Effector memory CD4-positive, alpha-beta T cell (primary cell): Measurements from ENCODE around the gene GOPC.
A peak's percentile ranks its signal among the peaks of the same experiment; 100 is the strongest.

Source experiments
- DNase-seq, 3 donors: peaks; one replicate each; pipeline ENCODE4 v3.0.0-alpha.2; 2020
- H3K27ac ChIP-seq: 2 replicates; pipeline ENCODE4 v1.7.0; 2013; ENCODE audit warnings: mild to moderate bottlenecking, low read length, moderate library complexity; ENCODE audit not compliant: insufficient read depth, poor library complexity, severe bottlenecking
- H3K27me3 ChIP-seq: replicated peaks from 2 replicates; pipeline ENCODE4 v1.7.0; 2013; ENCODE audit warnings: mild to moderate bottlenecking, low read length; ENCODE audit not compliant: insufficient read depth, control insufficient read depth, poor library complexity, severe bottlenecking
- H3K36me3 ChIP-seq: 2 replicates; pipeline ENCODE4 v1.7.0; 2013; ENCODE audit warnings: mild to moderate bottlenecking, low read length, moderate library complexity; ENCODE audit not compliant: control insufficient read depth, insufficient read depth
- H3K4me1 ChIP-seq: 2 replicates; pipeline ENCODE4 v1.7.0; 2013; ENCODE audit warnings: low read length, mild to moderate bottlenecking; ENCODE audit not compliant: control insufficient read depth, insufficient read depth, poor library complexity, severe bottlenecking
- H3K4me3 ChIP-seq: 2 replicates; pipeline ENCODE4 v1.7.0; 2013; ENCODE audit warnings: low read length, low read depth, mild to moderate bottlenecking; ENCODE audit not compliant: insufficient read depth, poor library complexity, severe bottlenecking
- H3K9me3 ChIP-seq: 2 replicates; pipeline ENCODE4 v1.7.0; 2013; ENCODE audit warnings: mild to moderate bottlenecking, low read length, moderate library complexity; ENCODE audit not compliant: control insufficient read depth

GOPC gene

DNA sequence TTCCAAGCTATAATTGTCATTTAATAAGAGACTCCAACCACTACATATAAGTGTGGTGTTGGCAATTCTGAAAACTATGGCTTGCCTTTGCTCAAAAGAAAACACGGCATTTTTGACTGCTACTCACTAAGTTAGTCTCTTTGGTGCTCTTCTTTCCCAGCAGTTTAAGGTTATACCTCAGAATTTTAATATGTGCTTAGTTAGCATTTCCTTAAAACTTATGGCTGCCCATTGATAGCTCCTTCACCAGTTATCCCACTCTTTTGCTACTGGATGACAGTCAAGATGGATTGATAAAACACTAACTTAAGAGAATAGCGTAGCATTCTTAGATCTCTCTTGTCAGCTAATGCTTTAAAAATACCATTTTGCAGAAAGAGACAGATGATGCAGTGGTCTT lies 34.1 kb downstream of the GOPC start:
- Histone ChIP-seq H3K27me3 (no peaks in the 10 kb centered on the region), H3K9me3 (no peaks in the 10 kb centered on the region), H3K36me3 (peaks cover 50% of the 10 kb centered on the region), H3K4me1 (no peaks in the 10 kb centered on the region), H3K4me3 (no peak overlapping the region), H3K27ac (no peak overlapping the region)
- no peak for DNase-seq

DNA sequence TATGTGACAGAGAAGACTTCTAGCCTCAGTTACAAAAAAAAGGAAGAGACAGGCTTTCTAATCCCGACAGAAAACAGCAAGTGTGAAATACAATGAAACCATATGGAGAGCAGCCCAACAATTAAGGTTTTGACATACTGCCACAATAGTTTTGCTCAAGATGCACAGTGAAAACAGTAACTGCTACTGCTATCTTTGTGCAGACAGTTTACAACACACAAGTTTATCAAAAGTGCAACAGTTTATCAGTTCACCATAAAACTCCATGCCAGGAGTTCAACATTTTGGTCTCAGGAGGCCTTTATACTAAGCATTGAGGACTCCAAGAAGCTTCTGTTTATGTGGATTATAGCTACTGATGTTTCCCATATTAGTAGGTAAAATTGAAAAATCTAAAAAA lies 37.6 kb downstream of the GOPC start:
- Histone ChIP-seq H3K4me3 (no peak overlapping the region), H3K4me1 (no peaks in the 10 kb centered on the region), H3K36me3 (peaks cover 43% of the 10 kb centered on the region), H3K27ac (no peak overlapping the region), H3K9me3 (no peaks in the 10 kb centered on the region), H3K27me3 (no peaks in the 10 kb centered on the region)
- DNase-seq = no peak

DNA sequence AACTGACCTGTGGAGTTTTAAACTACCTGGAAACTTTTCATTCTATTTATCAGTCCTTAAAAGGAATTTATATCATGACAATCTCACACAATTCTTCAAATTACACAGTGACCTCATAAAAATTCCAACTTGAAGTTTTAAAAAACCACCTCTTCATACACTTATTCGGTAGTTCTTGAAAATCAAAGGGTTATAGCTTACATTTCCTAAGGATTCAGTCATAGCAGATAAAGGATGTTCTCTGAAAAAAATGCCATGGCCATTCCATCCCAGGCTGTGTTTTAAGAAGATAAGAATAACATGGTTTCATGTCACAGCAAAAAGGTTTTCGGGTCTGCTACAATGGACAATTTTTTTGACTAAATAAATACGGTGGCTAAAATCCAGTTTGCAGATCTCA lies 41.2 kb downstream of the GOPC start:
- H3K27ac ChIP-seq = no peak overlapping the region

DNA sequence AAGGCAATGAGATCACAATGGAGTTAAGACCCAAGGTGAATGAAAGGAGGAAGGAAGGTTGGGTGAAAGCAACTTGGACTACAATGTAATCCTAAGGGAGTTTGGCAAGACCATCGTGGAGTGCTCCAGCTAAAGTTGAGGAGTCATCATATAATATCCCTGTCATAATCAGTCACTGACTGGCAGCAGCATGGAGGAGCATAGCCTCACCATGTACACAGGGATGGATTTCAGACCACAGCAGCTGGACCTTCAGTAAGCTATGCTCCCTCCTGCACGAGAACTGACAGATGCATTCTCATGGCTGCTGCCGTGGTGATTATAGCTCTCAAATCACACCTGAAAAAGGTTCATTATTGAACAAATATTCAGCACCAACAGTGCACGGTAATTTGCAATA lies 43.0 kb downstream of the GOPC start:
- H3K4me3 ChIP-seq = no peak overlapping the region
- H3K36me3 ChIP-seq = peaks cover 11% of the 10 kb centered on the region
- no peaks in the 10 kb centered on the region for H3K4me1 ChIP-seq
- no peaks in the 10 kb centered on the region for H3K9me3 ChIP-seq
- no peak overlapping the region for H3K27ac ChIP-seq
- no peak for DNase-seq
- H3K27me3 ChIP-seq = no peaks in the 10 kb centered on the region

More for the DNA sequence above, 41.2 kb downstream of the GOPC start:
- no peak for DNase-seq
- Histone ChIP-seq H3K9me3 (no peaks in the 10 kb centered on the region), H3K4me1 (no peaks in the 10 kb centered on the region), H3K27me3 (no peaks in the 10 kb centered on the region), H3K36me3 (peaks cover 22% of the 10 kb centered on the region), H3K4me3 (no peak overlapping the region)

DNA sequence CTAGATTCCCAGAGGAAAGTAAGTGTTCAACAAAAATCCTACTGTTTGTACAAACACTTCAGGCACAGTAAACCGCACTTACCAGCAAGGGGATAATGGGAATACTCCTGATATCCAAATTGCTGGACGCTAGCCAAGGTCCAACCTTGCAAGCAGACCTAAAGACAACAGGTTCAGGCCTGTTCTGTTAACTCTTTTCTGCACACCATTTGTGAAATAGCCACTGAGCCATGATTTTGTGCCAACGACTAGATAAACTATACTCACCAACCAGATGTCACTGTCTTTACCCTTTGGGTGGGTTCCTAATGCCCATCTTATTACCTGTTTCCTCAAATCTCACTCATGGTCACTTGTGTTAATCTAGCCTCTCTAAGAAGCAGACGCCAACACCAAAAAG lies 43.5 kb downstream of the GOPC start:
- no peak for DNase-seq
- Histone ChIP-seq H3K27me3 (no peaks in the 10 kb centered on the region), H3K4me1 (no peaks in the 10 kb centered on the region), H3K9me3 (no peaks in the 10 kb centered on the region), H3K4me3 (no peak overlapping the region), H3K27ac (no peak overlapping the region), H3K36me3 (peaks cover 8% of the 10 kb centered on the region)

DNA sequence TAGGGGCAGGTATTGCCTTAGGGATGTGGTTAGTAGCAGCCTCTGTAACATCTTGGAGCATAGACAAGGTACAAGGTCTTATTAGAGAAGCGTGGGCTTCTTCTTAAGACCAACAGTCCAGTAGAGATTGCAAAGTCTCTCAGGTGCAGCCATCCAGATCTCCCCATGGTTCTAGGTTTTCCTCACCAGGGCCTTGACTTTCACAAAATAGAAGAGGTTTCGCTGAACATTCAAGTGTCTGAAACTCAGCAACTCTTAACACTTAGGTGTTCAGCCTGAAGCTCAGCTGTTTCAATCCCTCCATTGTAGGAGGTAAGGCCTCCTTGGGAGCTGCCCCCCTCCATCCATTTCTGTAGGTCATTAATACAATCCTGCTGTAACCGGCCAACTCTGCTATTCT lies 44.4 kb downstream of the GOPC start:
- no peak for DNase-seq
- no peak overlapping the region for H3K4me3 ChIP-seq
- no peak overlapping the region for H3K27ac ChIP-seq
- H3K4me1 ChIP-seq = no peaks in the 10 kb centered on the region
- H3K36me3 ChIP-seq = peaks cover 3% of the 10 kb centered on the region
- no peaks in the 10 kb centered on the region for H3K27me3 ChIP-seq
- H3K9me3 ChIP-seq = no peaks in the 10 kb centered on the region

DNA sequence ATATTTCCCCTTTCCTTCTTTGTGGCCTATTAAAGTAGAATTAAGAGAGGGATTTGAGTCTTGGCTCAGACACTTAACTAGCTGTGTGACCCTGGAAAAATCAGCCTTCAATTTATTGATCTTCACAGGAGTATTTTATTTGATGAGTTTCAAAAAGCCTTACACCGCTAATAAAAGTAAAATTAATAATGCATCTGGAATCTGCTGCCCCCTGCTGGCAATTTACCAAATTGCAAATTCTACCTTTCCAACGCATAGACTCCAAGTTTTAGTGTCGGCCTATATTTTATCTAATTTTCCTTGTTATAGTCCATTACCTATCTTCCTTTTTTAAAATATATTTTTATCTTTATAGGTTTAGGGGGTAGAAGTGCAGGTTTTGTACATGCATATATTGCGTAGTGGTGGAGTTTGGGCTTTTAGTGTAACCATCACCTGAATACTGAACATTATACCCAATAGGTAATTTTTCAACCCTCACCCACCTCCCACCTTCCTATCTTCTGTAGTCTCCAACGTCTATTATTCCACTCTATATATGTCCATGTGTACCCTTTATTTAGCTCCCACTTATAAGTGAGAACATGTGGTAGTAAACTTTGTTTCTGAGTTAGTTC lies 46.3 kb downstream of the GOPC start:
- H3K27ac ChIP-seq = no peak overlapping the region
- no peaks in the 10 kb centered on the region for H3K36me3 ChIP-seq
- H3K4me3 ChIP-seq = no peak overlapping the region
- peak; percentile 19 to 54 (median 27) for DNase-seq
- H3K9me3 ChIP-seq = no peaks in the 10 kb centered on the region
- H3K27me3 ChIP-seq = no peaks in the 10 kb centered on the region
- no peaks in the 10 kb centered on the region for H3K4me1 ChIP-seq

DNA sequence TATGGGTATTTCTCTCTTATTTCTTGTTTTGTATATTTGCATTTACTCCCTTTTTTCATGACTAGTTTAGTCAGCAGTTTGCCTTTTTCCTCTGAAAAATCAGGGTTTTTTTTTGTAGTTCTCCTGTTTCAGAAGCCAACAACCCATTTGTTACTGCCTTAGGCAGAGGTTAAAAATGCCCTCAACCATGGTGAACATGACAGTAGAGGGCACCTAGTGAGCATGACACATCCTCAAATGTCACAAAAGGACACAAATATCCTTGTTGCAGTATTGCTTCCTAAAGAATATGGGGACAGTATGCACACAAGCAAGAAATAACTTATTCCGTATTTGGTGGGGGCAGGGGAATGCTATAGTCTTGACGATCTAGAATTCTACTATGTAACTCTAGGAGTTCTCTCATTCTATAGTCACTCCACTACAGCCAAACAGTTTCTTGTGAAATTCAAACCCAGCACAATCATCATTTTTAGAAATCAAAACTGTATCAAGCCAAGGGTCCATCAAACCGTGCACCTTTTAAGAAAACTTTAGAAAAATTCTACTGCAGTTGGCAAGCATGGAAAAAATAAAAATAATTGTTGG lies 47.0 kb downstream of the GOPC start:
- H3K4me1 ChIP-seq = no peaks in the 10 kb centered on the region
- no peaks in the 10 kb centered on the region for H3K27me3 ChIP-seq
- DNase-seq = no peak
- H3K4me3 ChIP-seq = no peak overlapping the region
- H3K27ac ChIP-seq = no peak overlapping the region
- H3K36me3 ChIP-seq = no peaks in the 10 kb centered on the region
- no peaks in the 10 kb centered on the region for H3K9me3 ChIP-seq

DNA sequence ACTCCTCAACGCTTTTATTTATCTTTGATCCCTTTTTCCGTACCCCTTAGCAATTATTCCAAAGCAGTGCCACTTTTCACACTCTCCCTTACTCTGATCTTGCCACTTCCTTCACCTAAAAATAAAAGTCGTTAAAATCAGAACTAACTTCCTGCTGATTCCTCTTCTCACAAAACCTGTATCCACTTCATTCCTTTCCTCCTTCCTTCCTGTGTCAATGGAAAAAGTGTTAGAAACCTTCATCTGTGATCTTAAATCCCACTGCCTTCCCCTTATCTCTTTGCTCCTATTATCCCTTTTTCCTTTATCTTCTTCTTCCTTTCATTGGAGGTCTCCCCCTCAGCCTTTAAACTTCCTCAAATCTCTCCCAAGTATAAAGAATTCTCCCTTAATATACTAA lies 49.2 kb downstream of the GOPC start:
- Histone ChIP-seq H3K36me3 (no peaks in the 10 kb centered on the region), H3K4me1 (peaks cover 10% of the 10 kb centered on the region), H3K9me3 (no peaks in the 10 kb centered on the region), H3K4me3 (no peak overlapping the region), H3K27ac (no peak overlapping the region), H3K27me3 (no peaks in the 10 kb centered on the region)
- DNase-seq = no peak

DNA sequence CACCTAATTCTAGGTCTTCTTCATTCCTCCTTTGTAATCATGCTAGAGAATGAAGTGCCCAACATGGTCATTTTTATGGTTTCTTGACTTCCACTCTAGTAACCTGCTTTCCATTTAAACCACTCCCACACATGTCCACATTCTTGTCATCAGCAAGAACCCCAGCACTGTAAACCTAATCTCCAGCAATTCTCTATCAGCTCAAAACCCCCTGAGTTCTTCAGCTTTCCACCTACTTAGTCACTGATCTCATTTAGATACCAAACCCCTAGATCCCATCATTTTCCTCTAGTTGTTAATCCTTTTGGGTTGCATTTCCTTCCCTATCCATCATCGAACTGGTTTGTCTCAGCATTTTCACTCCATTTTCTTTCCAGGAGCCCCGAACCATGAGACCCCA lies 49.7 kb downstream of the GOPC start:
- no peaks in the 10 kb centered on the region for H3K9me3 ChIP-seq
- H3K4me1 ChIP-seq = peaks cover 10% of the 10 kb centered on the region
- DNase-seq = no peak
- no peaks in the 10 kb centered on the region for H3K27me3 ChIP-seq
- H3K4me3 ChIP-seq = no peak overlapping the region
- H3K36me3 ChIP-seq = no peaks in the 10 kb centered on the region
- no peak overlapping the region for H3K27ac ChIP-seq
